Sigmoid colon (tissue), 7 donors: ENCODE results near the gene CDK3. TPM values are rescaled to one million over a fixed set of nuclear protein-coding genes. Genes with fewer than 3 reads are reported as not detected.

Experiments used
- DNase-seq: peaks from one replicate; pipeline ENCODE4 v3.0.0-alpha.2; 2019
- H3K27ac ChIP-seq, 4 donors: fragments of 200-600 bp; sonication (generic); one replicate each; pipeline ENCODE4 v1.5.1; 2016 to 2019; ENCODE audit warnings: mild to moderate bottlenecking in 1 of 4
- H3K27me3 ChIP-seq, 3 donors: fragments of 200-600 bp; sonication (generic); one replicate each; pipeline ENCODE4 v1.5.1; 2019; ENCODE audit warnings: mild to moderate bottlenecking in 1 of 3
- H3K36me3 ChIP-seq, 4 donors: fragments of 200-600 bp; sonication (generic); one replicate each; pipeline ENCODE4 v1.5.1; 2016 to 2019
- H3K4me1 ChIP-seq, 4 donors: fragments of 200-600 bp; sonication (generic); one replicate each; pipeline ENCODE4 v1.5.1; 2017 to 2019
- H3K4me3 ChIP-seq, 4 donors: fragments of 200-600 bp; sonication (generic); one replicate each; pipeline ENCODE4 v1.5.1; 2017 to 2019; ENCODE audit warnings: mild to moderate bottlenecking in 2 of 4, moderate library complexity in 1 of 4
- H3K9me3 ChIP-seq, 4 donors: fragments of 200-600 bp in 3 of 4; sonication (generic) in 3 of 4; one replicate each; pipeline versions ENCODE4 v1.5.1 to v1.6.1; 2013 to 2019
- CTCF ChIP-seq, 4 experiments: fragments of 450-650 bp in 3 of 4; fragments of 200-600 bp in 1 of 4; IDR thresholded peaks; one replicate each; pipeline ENCODE4 v1.5.1; 2016 to 2019; ENCODE audit warnings: antibody characterized with exemption in 4 of 4, mild to moderate bottlenecking in 3 of 4, moderate library complexity in 2 of 4
- EP300 ChIP-seq, 4 donors: sonication (generic); formaldehyde crosslinking; IDR thresholded peaks; one replicate each; pipeline ENCODE4 v1.6.1; 2017; ENCODE audit warnings: antibody characterized with exemption in 4 of 4
- POLR2A ChIP-seq, 2 donors: fragments of 450-650 bp; IDR thresholded peaks; one replicate each; pipeline ENCODE4 v1.6.1; 2016; ENCODE audit warnings: antibody characterized with exemption in 2 of 2, mild to moderate bottlenecking in 2 of 2, moderate library complexity in 2 of 2
- POLR2AphosphoS5 ChIP-seq, 4 donors: sonication (generic); formaldehyde crosslinking; IDR thresholded peaks; one replicate each; pipeline ENCODE4 v1.6.1; 2017; ENCODE audit warnings: antibody characterized with exemption in 4 of 4
- WGBS, 2 donors: extraction: QIAGEN DNeasy Blood & Tissue Kit; methylation state at CpG; one replicate each; pipeline ENCODE4 v1.1.7; 2013; 5-methylcytosine and 5-hydroxymethylcytosine counted together
- intact Hi-C: fragments of 100-400 bp; cut with DNase I; formaldehyde crosslinking; loops from one replicate; pipeline ENCODE4 v1.15.1; 2023
- polyA plus RNA-seq, 3 donors: library from polyadenylated mRNA; stranded (reverse); fragments of 200-250 nt; gene quantifications; one replicate each; pipeline ENCODE4 v1.2.3, GENCODE V29; 2013
- total RNA-seq, 4 donors: library from RNA; depleted of rRNA; stranded (reverse); fragments of >200 nt; gene quantifications; one replicate each; pipeline ENCODE4 v1.1.0, GENCODE V29; 2016
- donor health status: healthy with polysubstance abuse.
- donor health status: Bipolar disorder and iron deficiency.
- donor health status: healthy.

Gene CDK3
- total and polyA plus RNA-seq, 7 donors = 0.71 to 15.0 (median 7.3) TPM; not detected in 1

DNA sequence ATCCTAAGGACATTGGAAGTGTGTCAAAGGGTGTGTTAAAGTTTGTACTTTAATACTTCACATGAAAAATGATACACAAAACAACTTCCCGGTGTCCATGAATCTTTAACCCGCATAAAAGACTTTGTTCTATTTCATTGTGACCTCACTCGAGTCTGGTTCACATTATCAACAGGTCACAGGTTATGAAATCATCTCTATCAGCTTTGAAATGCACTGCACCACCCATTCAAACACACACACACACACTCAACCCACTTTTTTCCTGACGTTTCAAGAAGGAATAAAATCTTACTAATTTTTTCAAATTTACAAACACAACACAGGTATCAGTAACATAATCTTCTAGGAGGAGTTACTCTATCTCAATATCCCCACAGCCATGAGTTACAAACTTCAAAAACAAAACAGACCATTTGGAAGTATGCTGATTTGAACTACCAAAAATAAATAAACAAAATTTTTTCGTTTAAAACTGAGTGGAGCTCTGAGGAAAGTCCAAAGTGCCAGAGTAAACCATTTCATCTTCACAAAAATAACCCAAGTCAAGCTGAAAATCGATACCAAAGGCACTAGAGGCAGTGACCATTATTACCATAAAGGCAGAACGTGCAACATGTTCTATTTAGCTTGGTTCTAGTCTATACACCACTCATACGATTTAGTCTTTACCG, 24.3 kb upstream of the CDK3 start:
- no peak overlapping the region for H3K27ac ChIP-seq
- H3K9me3 ChIP-seq = no peaks in the 10 kb centered on the region
- H3K4me1 ChIP-seq = peaks cover 0 to 40% (median 32%) of the 10 kb centered on the region in 4 donors
- peaks cover 0 to 25% (median 0%) of the 10 kb centered on the region in 4 donors for H3K36me3 ChIP-seq
- TF ChIP-seq POLR2A (IDR thresholded peaks at IDR 0.05) (no peak), POLR2AphosphoS5 (IDR thresholded peaks at IDR 0.05) (no peak), EP300 (IDR thresholded peaks at IDR 0.05) (no peak), CTCF (IDR thresholded peaks at IDR 0.05) (no peak)
- H3K4me3 ChIP-seq = no peak overlapping the region
- 31 to 69% methylated on average over 9 of the region's 9 CpGs for WGBS, 2 donors
- intact Hi-C loops = no loop called here
- H3K27me3 ChIP-seq = no peaks in the 10 kb centered on the region
- DNase-seq = no peak

- H3K27me3 ChIP-seq = no peaks in the 10 kb centered on the region
- peaks cover 0 to 40% (median 32%) of the 10 kb centered on the region in 4 donors for H3K4me1 ChIP-seq
- peak within 1 kb of the TSS; percentile 54 to 85 (median 80) for H3K4me3 ChIP-seq
- no peak for TF ChIP-seq EP300 (IDR thresholded peaks at IDR 0.05)
- TF ChIP-seq POLR2AphosphoS5 (IDR thresholded peaks at IDR 0.05) = peak; percentile 92 to 95 (median 95)
- TF ChIP-seq POLR2A (IDR thresholded peaks at IDR 0.05) = peak; percentile 90 to 91
- TF ChIP-seq CTCF (IDR thresholded peaks at IDR 0.05) = peak in 3 of 4 experiments; percentile 32 to 50 (median 35)
- 0% methylated on average over 72 of the region's 72 CpGs for WGBS, 2 donors
- no peaks in the 10 kb centered on the region for H3K9me3 ChIP-seq
- peak; percentile 99 for DNase-seq
- intact Hi-C loops = loop anchor here (2.0 kb wide), 1 partner anchor 74 kb away; the partner anchor contains the start of gene MRPL38
- peak within 1 kb of the TSS; percentile 96 to 99 (median 96) for H3K27ac ChIP-seq
- no peaks in the 10 kb centered on the region for H3K36me3 ChIP-seq
Measured at GRCh38 chr17:75978938-75979704, 21.5 kb upstream of the CDK3 start, which contains the start of the genes ACOX1 and TEN1. ACOX1 (minus strand) TSS chr17:75979166; CDS start chr17:75979073, 93 bp downstream. TEN1 (plus strand) TSS chr17:75979240; CDS start chr17:75986193, 6,953 bp downstream.

DNA sequence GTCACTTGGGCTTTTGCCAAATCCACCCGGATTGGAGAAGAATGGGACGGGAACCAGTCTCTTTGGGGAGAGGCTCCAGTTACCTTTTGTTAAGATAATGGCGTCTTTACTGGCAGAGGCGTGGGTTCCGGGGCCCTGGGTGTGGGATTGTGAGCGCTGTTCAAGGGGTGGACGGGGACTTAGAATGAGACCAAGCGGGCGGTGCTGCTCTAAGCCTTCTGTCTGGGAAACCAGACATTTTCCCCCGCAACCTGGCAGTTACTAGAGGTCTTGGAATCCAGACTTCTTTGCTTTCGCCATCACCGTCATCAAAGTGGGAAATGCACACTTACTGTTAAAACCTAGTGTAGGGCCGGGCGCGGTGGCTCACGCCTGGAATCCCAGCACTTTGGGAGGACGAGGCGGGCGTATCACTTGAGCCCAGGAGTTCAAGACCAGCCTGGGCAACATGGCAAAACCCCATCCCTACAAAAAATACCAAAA, 20.9 kb upstream of the CDK3 start:
- Histone ChIP-seq H3K9me3 (no peaks in the 10 kb centered on the region), H3K27ac (peak overlapping the region; percentile 96 to 99 (median 96)), H3K27me3 (no peaks in the 10 kb centered on the region), H3K36me3 (no peaks in the 10 kb centered on the region), H3K4me1 (peaks cover 0 to 40% (median 32%) of the 10 kb centered on the region in 4 donors), H3K4me3 (peak overlapping the region; percentile 54 to 85 (median 80))
- 1 to 3% methylated on average over 19 of the region's 19 CpGs for WGBS, 2 donors
- intact Hi-C loops = loop anchor here (2.0 kb wide), 1 partner anchor 75 kb away; the partner anchor contains the start of gene MRPL38
- TF ChIP-seq CTCF (IDR thresholded peaks at IDR 0.05) (no peak), EP300 (IDR thresholded peaks at IDR 0.05) (no peak)
- DNase-seq = no peak

GRCh38 chr17:75980188-75981018, 20.3 kb upstream of the CDK3 start:
- Histone ChIP-seq H3K27ac (peak overlapping the region; percentile 96 to 99 (median 96)), H3K4me3 (peak overlapping the region; percentile 54 to 85 (median 80)), H3K36me3 (no peaks in the 10 kb centered on the region), H3K9me3 (no peaks in the 10 kb centered on the region), H3K4me1 (peaks cover 0 to 39% (median 30%) of the 10 kb centered on the region in 4 donors), H3K27me3 (no peaks in the 10 kb centered on the region)
- 82 to 90% methylated on average over 18 of the region's 18 CpGs for WGBS, 2 donors
- DNase-seq = peak; percentile 50
- intact Hi-C loops = no loop called here
- TF ChIP-seq POLR2AphosphoS5 (IDR thresholded peaks at IDR 0.05) = no peak
- no peak for TF ChIP-seq EP300 (IDR thresholded peaks at IDR 0.05)
- TF ChIP-seq CTCF (IDR thresholded peaks at IDR 0.05) = no peak
- TF ChIP-seq POLR2A (IDR thresholded peaks at IDR 0.05) = no peak
